ENCODE results near the gene LMNTD1.
"Not testable (repeated sequence)": the region's sequence is repeated elsewhere in the genome, so short reads cannot be mapped to it uniquely, and the experiment has no call there.

The LMNTD1 gene

GRCh38 chr12:25495331-25496097 is 57.6 kb downstream of the LMNTD1 start:
- WGBS (ENCODE audit: extremely low coverage, insufficient coverage, low lambda C conversion rate): no CpG with 5 or more reads among the region's 1 CpG
- no peak overlapping the region for H4K8ac ChIP-seq (ENCODE audit: low read depth, low read length)
- no peak overlapping the region for H2BK5ac ChIP-seq (ENCODE audit: low read length)
- no peak overlapping the region for H3K56ac ChIP-seq (ENCODE audit: low read length)
- no peak overlapping the region for H3K23ac ChIP-seq (ENCODE audit: low read length)
- no peak overlapping the region for H3K9ac ChIP-seq (ENCODE audit: low read length)
- peak; percentile 94 for DNase-seq
- no peaks in the 10 kb centered on the region for H3K79me1 ChIP-seq (ENCODE audit: low read length)
- no peaks in the 10 kb centered on the region for H3K27me3 ChIP-seq (ENCODE audit: insufficient read depth, low read length, poor library complexity)
- no peak overlapping the region for H3K4ac ChIP-seq (ENCODE audit: low read depth, low read length)
- H3K79me2 ChIP-seq (ENCODE audit: control insufficient read depth, insufficient read depth, low read length): no peaks in the 10 kb centered on the region
- H4K5ac ChIP-seq (ENCODE audit: low read length): no peak overlapping the region
- H3K27ac ChIP-seq (ENCODE audit: low read depth, low read length): no peak overlapping the region
- H3K4me3 ChIP-seq (ENCODE audit: low read length): no peak overlapping the region
- H2BK120ac ChIP-seq (ENCODE audit: low read depth, low read length): no peak overlapping the region
- no peaks in the 10 kb centered on the region for H3K4me1 ChIP-seq (ENCODE audit: control insufficient read depth, low read depth, low read length)
- H3K36me3 ChIP-seq (ENCODE audit: control insufficient read depth, insufficient read depth, low read length): no peaks in the 10 kb centered on the region
- H3K4me2 ChIP-seq (ENCODE audit: low read length): no peak overlapping the region
- no peak overlapping the region for H2AK5ac ChIP-seq (ENCODE audit: low read length)
- H2BK15ac ChIP-seq (replicated peaks; ENCODE audit: low read depth): no peak overlapping the region
- H3K18ac ChIP-seq (ENCODE audit: low read length): no peak overlapping the region

GRCh38 chr12:25494926-25495325 is 58.2 kb downstream of the LMNTD1 start:
- Histone ChIP-seq H3K36me3 (ENCODE audit: control insufficient read depth, insufficient read depth, low read length) (no peaks in the 10 kb centered on the region), H3K4me1 (ENCODE audit: control insufficient read depth, low read depth, low read length) (no peaks in the 10 kb centered on the region), H3K4me3 (ENCODE audit: low read length) (no peak overlapping the region), H3K4ac (ENCODE audit: low read depth, low read length) (no peak overlapping the region), H3K18ac (ENCODE audit: low read length) (no peak overlapping the region), H3K9ac (ENCODE audit: low read length) (no peak overlapping the region), H2AK5ac (ENCODE audit: low read length) (no peak overlapping the region), H3K56ac (ENCODE audit: low read length) (no peak overlapping the region), H3K27ac (ENCODE audit: low read depth, low read length) (no peak overlapping the region), H3K27me3 (ENCODE audit: insufficient read depth, low read length, poor library complexity) (no peaks in the 10 kb centered on the region), H3K79me1 (ENCODE audit: low read length) (no peaks in the 10 kb centered on the region), H2BK15ac (replicated peaks; ENCODE audit: low read depth) (no peak overlapping the region), H2BK120ac (ENCODE audit: low read depth, low read length) (no peak overlapping the region), H3K79me2 (ENCODE audit: control insufficient read depth, insufficient read depth, low read length) (no peaks in the 10 kb centered on the region), H3K4me2 (ENCODE audit: low read length) (no peak overlapping the region), H3K23ac (ENCODE audit: low read length) (no peak overlapping the region), H2BK5ac (ENCODE audit: low read length) (no peak overlapping the region), H4K5ac (ENCODE audit: low read length) (no peak overlapping the region), H4K8ac (ENCODE audit: low read depth, low read length) (no peak overlapping the region)
- DNase-seq: no peak
- no CpG with 5 or more reads among the region's 2 CpGs for WGBS (ENCODE audit: extremely low coverage, insufficient coverage, low lambda C conversion rate)

- H3K56ac ChIP-seq (ENCODE audit: low read length): no peak overlapping the region
- WGBS (ENCODE audit: extremely low coverage, insufficient coverage, low lambda C conversion rate): no CpG with 5 or more reads among the region's 3 CpGs
Measured at GRCh38 chr12:25493682-25494081, 59.4 kb downstream of the LMNTD1 start.

GRCh38 chr12:25491396-25492325 is 61.4 kb downstream of the LMNTD1 start:
- Histone ChIP-seq H3K4ac (ENCODE audit: low read depth, low read length) (no peak overlapping the region), H2BK15ac (replicated peaks; ENCODE audit: low read depth) (no peak overlapping the region), H3K4me2 (ENCODE audit: low read length) (no peak overlapping the region), H3K9ac (ENCODE audit: low read length) (no peak overlapping the region), H3K4me3 (ENCODE audit: low read length) (no peak overlapping the region), H3K18ac (ENCODE audit: low read length) (no peak overlapping the region), H3K27ac (ENCODE audit: low read depth, low read length) (no peak overlapping the region), H2BK5ac (ENCODE audit: low read length) (no peak overlapping the region), H4K5ac (ENCODE audit: low read length) (no peak overlapping the region), H3K79me1 (ENCODE audit: low read length) (no peaks in the 10 kb centered on the region), H3K23ac (ENCODE audit: low read length) (no peak overlapping the region), H3K4me1 (ENCODE audit: control insufficient read depth, low read depth, low read length) (no peaks in the 10 kb centered on the region), H3K36me3 (ENCODE audit: control insufficient read depth, insufficient read depth, low read length) (no peaks in the 10 kb centered on the region), H2AK5ac (ENCODE audit: low read length) (no peak overlapping the region), H3K56ac (ENCODE audit: low read length) (peak overlapping the region; percentile 31), H3K79me2 (ENCODE audit: control insufficient read depth, insufficient read depth, low read length) (no peaks in the 10 kb centered on the region), H4K8ac (ENCODE audit: low read depth, low read length) (no peak overlapping the region), H2BK120ac (ENCODE audit: low read depth, low read length) (peak overlapping the region; percentile 45), H3K27me3 (ENCODE audit: insufficient read depth, low read length, poor library complexity) (no peaks in the 10 kb centered on the region)
- WGBS (ENCODE audit: extremely low coverage, insufficient coverage, low lambda C conversion rate): no CpG with 5 or more reads among the region's 4 CpGs
- peak; percentile 92 for DNase-seq

More at GRCh38 chr12:25493682-25494081, 59.4 kb downstream of the LMNTD1 start:
- H3K4me3 ChIP-seq (ENCODE audit: low read length): no peak overlapping the region
- no peak overlapping the region for H3K23ac ChIP-seq (ENCODE audit: low read length)
- no peak overlapping the region for H3K4ac ChIP-seq (ENCODE audit: low read depth, low read length)
- no peaks in the 10 kb centered on the region for H3K4me1 ChIP-seq (ENCODE audit: control insufficient read depth, low read depth, low read length)
- H3K79me2 ChIP-seq (ENCODE audit: control insufficient read depth, insufficient read depth, low read length): no peaks in the 10 kb centered on the region
- no peak overlapping the region for H3K18ac ChIP-seq (ENCODE audit: low read length)
- H4K5ac ChIP-seq (ENCODE audit: low read length): no peak overlapping the region
- H2BK120ac ChIP-seq (ENCODE audit: low read depth, low read length): no peak overlapping the region
- no peaks in the 10 kb centered on the region for H3K79me1 ChIP-seq (ENCODE audit: low read length)
- no peaks in the 10 kb centered on the region for H3K36me3 ChIP-seq (ENCODE audit: control insufficient read depth, insufficient read depth, low read length)
- no peak overlapping the region for H3K4me2 ChIP-seq (ENCODE audit: low read length)
- H3K27me3 ChIP-seq (ENCODE audit: insufficient read depth, low read length, poor library complexity): no peaks in the 10 kb centered on the region
- no peak overlapping the region for H2BK15ac ChIP-seq (replicated peaks; ENCODE audit: low read depth)
- H3K27ac ChIP-seq (ENCODE audit: low read depth, low read length): no peak overlapping the region
- no peak overlapping the region for H3K9ac ChIP-seq (ENCODE audit: low read length)
- H2AK5ac ChIP-seq (ENCODE audit: low read length): no peak overlapping the region
- no peak overlapping the region for H2BK5ac ChIP-seq (ENCODE audit: low read length)
- H4K8ac ChIP-seq (ENCODE audit: low read depth, low read length): no peak overlapping the region
- no peak for DNase-seq

GRCh38 chr12:25488956-25489870 is 63.9 kb downstream of the LMNTD1 start:
- not testable (repeated sequence) for H4K5ac ChIP-seq (ENCODE audit: low read length); H3K4ac ChIP-seq (ENCODE audit: low read depth, low read length); H3K4me2 ChIP-seq (ENCODE audit: low read length); H2BK15ac ChIP-seq (replicated peaks; ENCODE audit: low read depth); H3K27me3 ChIP-seq (ENCODE audit: insufficient read depth, low read length, poor library complexity); H3K79me2 ChIP-seq (ENCODE audit: control insufficient read depth, insufficient read depth, low read length); H3K27ac ChIP-seq (ENCODE audit: low read depth, low read length); H3K36me3 ChIP-seq (ENCODE audit: control insufficient read depth, insufficient read depth, low read length); H3K23ac ChIP-seq (ENCODE audit: low read length); H3K18ac ChIP-seq (ENCODE audit: low read length); H3K56ac ChIP-seq (ENCODE audit: low read length); H3K4me1 ChIP-seq (ENCODE audit: control insufficient read depth, low read depth, low read length); H4K8ac ChIP-seq (ENCODE audit: low read depth, low read length); H3K9ac ChIP-seq (ENCODE audit: low read length); H2BK120ac ChIP-seq (ENCODE audit: low read depth, low read length); H2AK5ac ChIP-seq (ENCODE audit: low read length); H3K4me3 ChIP-seq (ENCODE audit: low read length); H3K79me1 ChIP-seq (ENCODE audit: low read length); H2BK5ac ChIP-seq (ENCODE audit: low read length)
- DNase-seq: peak; percentile 55
- WGBS (ENCODE audit: extremely low coverage, insufficient coverage, low lambda C conversion rate): 100% methylated on average over 1 of the region's 33 CpGs

Measured in mesendoderm (in vitro differentiated cells).